ENCODE measurements around the gene ZC3H14.

ZC3H14 gene

DNA sequence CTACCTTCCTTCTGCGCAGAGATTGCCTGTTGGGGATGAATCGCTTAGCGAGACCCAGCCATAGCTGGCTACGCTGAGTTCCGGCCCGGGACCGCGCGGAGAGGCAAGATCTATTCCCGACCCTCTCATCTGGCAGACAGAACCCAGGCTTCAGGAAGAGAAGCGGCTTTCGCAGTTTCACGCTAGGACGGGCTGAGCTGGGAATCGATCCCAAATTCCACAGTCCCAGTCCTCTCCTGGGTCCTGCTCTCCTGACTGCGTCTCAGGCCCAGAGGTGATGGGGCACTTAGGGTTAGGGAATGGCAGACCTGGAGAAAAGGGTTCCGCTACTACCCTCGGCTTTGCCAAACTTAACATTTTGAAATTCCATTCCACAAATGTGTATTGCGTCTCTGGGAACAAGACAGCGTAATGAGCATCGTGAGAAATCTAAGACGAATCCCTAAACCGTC is 10.8 kb upstream of the ZC3H14 start:
- no peak for DNase-seq

DNA sequence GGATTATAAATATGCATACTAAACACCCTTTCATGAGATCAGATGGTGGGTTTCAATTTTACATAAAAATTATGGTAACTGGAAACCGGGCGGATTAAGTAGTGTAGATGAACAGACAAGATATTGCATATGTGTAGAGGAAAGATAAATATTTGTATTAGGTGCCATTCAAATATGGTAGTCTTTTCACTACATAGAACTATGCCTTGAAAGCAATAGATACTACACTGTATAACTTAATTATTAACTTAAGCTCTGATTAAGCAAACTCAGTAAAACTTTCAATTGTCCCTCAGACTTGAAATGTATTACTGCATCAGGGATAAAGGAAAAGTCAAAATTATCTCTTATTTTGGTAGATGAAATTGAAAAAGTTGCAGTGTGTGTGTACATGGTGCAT is 10.0 kb upstream of the ZC3H14 start:
- no peak for DNase-seq

- DNase-seq: no peak
Observed at GRCh38 chr14:88553886-88554456, 8.9 kb upstream of the ZC3H14 start.

GRCh38 chr14:88554457-88555286 is 8.2 kb upstream of the ZC3H14 start, which contains the start of gene PTPN21:
Gene PTPN21 (minus strand): TSS chr14:88555007. CDS start chr14:88550417, 4,590 bp downstream.
- DNase-seq: no peak

- DNase-seq: no peak
Observed at GRCh38 chr14:88556581-88556980, 6.3 kb upstream of the ZC3H14 start.

DNA sequence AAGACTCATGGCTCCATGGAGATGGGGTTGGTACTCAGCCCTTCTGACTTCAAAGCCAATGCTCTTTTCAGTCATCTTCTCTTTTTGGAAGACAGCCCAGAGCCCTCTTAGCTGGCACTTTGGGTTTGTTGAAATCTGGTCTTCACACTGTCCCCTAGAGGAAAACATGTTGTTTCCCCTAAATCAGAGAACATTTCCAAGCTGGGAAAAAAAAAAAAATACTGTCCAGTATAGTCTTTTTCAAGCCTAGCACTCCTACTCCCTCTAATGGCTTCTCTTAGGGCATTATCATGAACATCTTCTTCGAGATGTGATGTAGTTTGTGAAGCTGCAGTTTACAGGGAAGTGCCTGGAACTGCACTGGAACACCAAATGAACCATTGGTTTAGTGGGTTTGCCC is 3.0 kb upstream of the ZC3H14 start:
- DNase-seq: peak; percentile 29

DNA sequence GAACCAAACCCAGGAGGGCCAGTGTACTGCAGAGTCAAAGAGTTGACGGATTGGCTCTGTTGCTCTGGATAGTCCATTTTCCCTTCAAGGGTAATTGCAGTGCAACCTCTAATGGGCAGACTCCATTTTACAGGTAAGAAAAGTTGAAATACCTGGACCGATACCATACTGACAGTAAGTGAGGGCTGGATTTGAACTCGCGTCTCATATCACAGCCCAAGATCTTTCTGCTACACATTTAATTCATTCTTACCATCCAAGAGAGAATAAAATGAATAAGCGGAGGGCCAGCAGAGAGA is 356 bp upstream of the ZC3H14 start:
- no peak for DNase-seq

- no peak for DNase-seq
Observed at GRCh38 chr14:88563845-88564244, 1.0 kb downstream of the ZC3H14 start.

DNA sequence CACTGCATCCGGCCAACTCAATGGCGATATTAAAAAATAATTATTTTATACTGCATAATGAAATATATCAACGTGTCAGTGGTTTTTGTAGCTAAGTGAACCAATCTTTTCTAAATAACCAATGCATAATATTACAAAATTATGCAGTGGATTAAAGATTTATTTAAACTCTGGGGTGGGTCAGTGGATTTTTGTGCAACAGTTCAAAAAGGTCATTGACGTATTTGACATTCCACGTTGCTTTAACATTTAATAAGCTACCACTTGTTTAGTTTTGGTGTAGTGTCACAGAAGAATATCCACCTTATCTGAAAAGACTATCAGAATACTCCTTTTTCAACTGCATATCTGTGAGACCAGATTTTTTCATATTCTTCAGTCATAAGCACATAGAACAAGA is 2.6 kb downstream of the ZC3H14 start:
- DNase-seq: no peak

- DNase-seq: no peak
Observed at GRCh38 chr14:88568196-88568595, 5.4 kb downstream of the ZC3H14 start.

DNA sequence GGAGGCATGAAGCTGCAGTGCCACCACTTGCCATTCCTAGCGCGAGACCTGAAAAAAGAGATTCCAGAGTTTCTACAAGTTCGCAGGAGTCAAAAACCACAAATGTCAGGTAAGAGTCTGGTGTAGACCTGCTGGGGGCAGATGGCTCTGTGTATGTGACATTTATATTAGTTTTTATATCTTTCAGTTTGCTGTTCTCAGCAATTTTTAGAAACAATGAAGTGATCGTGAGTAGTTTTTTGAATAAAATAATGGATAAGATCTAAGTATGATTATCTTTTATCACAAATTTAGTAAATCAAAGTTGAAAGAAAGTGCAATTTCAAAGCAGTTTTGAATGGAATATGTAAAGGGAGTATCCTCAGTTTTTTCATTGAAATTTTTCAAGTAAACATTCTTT is 9.3 kb downstream of the ZC3H14 start:
- DNase-seq: no peak

GRCh38 chr14:88576222-88576621 is 13.4 kb downstream of the ZC3H14 start:
- DNase-seq: no peak

DNA sequence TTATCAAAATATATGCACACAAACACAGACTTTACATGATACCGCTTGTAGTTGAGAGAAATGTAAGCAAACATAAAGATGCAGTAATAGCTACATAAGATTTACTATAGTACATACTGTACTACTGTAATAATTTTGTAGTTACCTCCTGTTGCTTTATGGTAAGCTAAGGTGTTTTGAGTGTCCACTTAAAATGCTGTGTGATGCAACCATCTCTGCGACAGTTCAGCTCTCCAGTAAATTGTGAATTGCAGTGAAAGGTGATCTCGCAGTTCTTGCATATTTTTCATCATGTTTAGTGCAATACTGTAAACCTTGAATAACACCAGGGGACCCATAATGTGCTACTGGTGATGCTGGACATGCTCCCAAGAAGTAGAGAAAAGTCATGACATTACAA is 21.6 kb downstream of the ZC3H14 start:
- no peak for DNase-seq

DNA sequence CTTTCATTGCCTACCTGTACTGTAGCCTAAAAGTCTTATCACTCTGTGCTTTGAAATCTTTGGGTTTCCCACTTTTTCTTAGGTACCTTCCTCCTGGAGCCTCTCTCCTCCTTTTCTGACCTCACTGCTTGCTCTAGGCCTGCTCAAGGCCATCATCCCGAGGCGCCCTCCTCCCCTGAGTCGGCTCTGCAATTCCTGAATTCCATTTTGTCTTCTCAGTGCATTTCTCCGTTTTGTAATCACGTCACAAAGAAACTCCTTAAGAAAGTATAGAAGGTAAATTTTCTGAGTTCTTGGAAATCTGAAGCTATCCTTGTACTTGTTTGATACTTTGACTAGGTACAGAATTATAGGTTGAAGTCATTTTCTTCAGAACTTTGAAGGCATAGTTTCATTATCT is 25.2 kb downstream of the ZC3H14 start:
- DNase-seq: no peak

- no peak for DNase-seq
Observed at GRCh38 chr14:88590173-88590572, 27.3 kb downstream of the ZC3H14 start.

DNA sequence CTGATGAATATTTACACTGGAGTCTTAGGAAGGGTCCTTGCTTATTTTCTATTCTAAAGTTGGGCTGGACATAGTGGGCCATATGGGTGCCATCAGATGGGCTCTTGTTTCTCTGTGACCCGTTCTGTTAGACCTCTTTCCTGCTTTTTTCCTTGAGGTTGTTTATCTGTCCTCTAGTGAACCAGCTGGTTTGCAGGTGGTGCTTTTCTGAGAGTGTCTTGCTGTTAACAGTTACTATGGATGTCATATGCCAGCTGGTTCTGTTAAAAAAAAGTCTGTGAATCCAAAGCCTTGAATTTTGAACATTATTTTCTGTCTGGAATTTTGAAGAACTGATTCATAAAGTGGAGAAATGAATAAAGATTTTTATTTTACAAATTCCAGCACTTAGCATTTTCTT is 29.2 kb downstream of the ZC3H14 start:
- peak; percentile 27 for DNase-seq

- no peak for DNase-seq
Observed at GRCh38 chr14:88597038-88597437, 34.2 kb downstream of the ZC3H14 start.

GRCh38 chr14:88597601-88598000 is 34.8 kb downstream of the ZC3H14 start:
- DNase-seq: no peak

DNA sequence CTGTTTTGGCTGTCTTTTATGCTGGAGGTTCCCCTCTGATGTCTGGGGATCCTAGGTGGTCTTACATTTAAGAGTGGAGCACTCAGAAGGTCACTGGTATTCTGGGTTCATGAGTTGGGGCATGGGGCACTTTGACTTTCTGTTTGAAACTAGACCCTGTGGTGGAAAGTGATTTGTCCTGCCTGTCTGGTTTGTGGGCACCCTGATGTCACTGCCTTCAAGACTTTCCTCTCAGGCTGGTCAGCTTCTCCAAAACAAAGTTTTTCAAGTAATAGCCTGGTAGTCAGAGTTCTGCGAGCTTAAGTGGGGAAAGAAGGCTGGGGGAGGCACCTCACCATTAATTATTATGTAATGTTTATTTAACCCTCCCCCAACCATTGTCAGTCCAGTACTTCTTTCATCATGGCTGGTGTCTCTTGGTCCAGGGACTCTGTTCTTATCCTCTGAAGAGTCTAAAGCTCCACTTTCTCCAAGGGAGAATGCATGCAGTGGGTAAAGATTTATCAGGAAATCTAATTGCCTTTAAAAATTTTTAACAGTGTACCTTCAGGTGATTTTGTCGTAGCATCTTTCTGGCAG is 35.3 kb downstream of the ZC3H14 start:
- no peak for DNase-seq

GRCh38 chr14:88599326-88599725 is 36.5 kb downstream of the ZC3H14 start:
- no peak for DNase-seq

DNA sequence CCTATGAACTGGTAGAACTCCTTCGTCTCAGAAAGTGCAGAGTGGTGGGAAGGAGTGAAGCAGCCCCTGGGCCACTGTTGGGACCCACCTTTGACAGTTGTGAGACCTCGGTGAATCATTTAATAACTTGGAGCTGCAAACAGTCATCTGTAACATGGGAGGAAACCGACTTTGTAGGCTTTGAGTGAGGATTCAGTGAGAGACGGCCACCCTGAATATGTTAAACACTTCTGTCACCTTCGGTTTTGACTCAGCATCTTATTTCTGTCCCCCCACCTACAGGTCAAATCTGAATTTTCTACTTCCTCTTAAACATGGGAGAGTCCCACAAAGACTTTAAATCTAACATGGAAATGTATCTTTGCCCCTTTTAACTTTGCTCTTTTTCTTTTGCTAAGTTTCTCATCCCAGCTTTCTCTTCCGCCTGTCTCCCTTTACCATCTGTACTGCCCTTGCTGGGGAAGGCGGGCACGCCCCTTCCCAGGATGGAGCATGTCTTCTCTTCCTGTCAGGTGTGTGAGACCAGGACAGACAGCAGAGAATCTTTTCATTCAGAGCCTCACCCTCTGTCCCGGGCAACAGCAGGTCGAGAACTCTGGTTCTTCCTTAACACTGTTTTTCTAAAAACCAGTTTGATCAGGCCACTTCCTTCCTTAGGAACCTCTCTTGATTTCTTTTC is 37.1 kb downstream of the ZC3H14 start:
- no peak for DNase-seq

DNA sequence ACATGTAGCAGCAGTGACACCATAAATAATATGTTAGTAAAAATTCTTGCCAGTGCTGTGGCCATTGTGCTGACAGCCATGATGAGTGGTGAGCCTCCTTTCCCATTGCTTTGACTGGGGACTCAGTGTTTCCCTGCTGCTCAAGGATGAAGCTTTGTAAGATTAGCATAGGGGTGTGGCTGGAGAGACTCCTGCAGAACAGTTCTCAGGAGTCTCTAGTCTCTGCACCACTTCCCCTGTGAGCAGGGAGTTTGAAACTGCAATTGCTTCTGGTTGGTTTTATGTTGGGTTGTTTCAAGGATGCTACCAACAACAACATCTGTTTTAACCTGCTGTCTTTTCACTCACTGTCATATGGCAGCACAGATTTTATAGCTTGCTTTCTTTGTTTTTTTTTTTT is 41.4 kb downstream of the ZC3H14 start:
- no peak for DNase-seq

DNA sequence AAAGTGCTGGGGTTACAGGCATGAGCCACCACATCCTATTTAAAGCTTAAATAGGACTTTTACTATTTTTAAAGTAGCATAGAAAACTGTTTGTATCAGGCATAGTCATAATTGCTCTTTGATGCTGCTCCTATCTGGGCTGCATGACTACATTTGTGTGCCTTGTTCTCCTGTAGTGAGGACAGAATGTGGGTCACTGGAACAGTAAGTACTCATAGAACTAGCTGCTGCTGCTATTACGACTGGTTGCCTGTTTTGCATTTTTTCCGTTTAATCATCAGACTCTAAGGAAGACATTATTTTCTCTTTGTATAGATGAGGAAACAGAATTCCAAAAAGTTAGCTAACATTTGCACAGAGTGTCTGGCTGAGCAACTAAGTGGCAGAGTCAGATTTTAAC is 42.8 kb downstream of the ZC3H14 start:
- no peak for DNase-seq

DNA sequence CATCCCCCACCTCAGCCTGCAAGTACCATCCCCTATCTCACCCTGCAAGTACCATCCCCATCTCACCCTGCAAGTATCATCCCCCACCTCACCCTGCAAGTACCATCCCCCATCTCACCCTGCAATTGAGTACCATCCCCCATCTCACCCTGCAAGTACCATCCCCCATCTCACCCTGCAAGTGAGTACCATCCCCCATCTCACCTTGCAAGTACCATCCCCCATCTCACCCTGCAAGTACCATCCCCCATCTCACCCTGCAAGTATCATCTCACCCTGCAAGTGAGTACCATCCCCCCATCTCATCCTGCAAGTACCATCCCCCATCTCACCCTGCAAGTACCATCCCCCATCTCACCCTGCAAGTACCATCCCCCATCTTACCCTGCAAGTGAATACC is 45.0 kb downstream of the ZC3H14 start:
- DNase-seq: no peak

Measured in NCI-H524 treated with DMSO at 0.1 percent for 48 hours (cell line).